Mucosa of stomach (tissue), 1 donor: ENCODE results near the gene CCL3.
"Not testable (repeated sequence)": the region's sequence is repeated elsewhere in the genome, so short reads cannot be mapped to it uniquely, and the experiment has no call there.

Experiments
- H3K27me3 ChIP-seq: one replicate; pipeline ENCODE4 v1.7.0; 2013; ENCODE audit warnings: mild to moderate bottlenecking, low read length; ENCODE audit not compliant: control insufficient read depth, insufficient read depth
- H3K36me3 ChIP-seq: one replicate; pipeline ENCODE4 v1.7.0; 2013; ENCODE audit warnings: low read length; ENCODE audit not compliant: control insufficient read depth, insufficient read depth
- H3K4me1 ChIP-seq: one replicate; pipeline ENCODE4 v1.7.0; 2013; ENCODE audit warnings: mild to moderate bottlenecking, low read length; ENCODE audit not compliant: control insufficient read depth, insufficient read depth
- H3K4me3 ChIP-seq: one replicate; pipeline ENCODE4 v1.7.0; 2013; ENCODE audit warnings: low read length
- H3K9ac ChIP-seq: one replicate; pipeline ENCODE4 v1.7.0; 2013; ENCODE audit warnings: mild to moderate bottlenecking, low read length, moderate library complexity
- H3K9me3 ChIP-seq: one replicate; pipeline ENCODE4 v1.7.0; 2013; ENCODE audit warnings: mild to moderate bottlenecking, low read length, moderate library complexity; ENCODE audit not compliant: control insufficient read depth
- donor health status: Pancreatic carcinoma.

CCL3 gene

DNA sequence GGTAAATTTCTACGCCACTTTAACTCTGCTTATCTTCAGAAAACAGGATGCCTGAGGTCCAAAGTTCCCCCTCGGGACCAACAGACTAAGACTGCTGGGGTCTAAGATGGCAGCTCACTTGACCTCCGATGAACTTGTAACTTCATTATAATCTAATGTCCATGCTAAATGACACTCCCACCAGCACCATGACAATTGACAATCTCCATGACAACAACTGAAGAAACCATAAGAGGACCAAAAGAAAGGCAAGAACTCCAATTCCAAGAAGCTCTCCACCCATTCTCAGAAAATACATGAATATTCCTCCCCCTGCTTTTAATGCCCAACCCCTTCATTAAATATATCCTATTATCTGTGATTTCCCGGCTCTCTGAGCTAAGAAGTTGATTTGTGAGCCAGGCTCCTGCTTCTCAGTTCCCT is 21.1 kb upstream of the CCL3 start:
- H3K9me3 ChIP-seq = no peaks in the 10 kb centered on the region
- H3K9ac ChIP-seq = no peak overlapping the region
- H3K36me3 ChIP-seq = no peaks in the 10 kb centered on the region
- H3K4me1 ChIP-seq = no peaks in the 10 kb centered on the region
- no peak overlapping the region for H3K4me3 ChIP-seq
- H3K27me3 ChIP-seq = no peaks in the 10 kb centered on the region

DNA sequence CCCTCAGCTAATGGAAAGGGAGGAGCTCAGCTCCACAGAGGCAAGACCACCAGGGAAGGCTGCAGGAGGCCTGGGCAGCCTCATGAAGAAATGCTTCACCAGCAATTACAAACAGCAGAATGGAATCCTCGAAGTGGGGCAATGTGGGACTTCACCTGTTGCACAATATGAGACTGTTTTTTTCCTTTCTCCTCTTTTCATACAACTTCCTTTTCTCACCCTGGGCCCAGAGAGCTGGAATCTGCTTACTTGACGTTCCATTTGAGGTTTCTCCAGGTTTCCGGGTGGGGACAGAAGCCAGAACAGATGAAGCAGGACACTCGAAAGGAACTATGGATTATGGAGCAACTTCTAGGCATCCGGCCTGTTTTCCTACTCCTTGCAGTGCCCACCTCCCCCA is 18.3 kb upstream of the CCL3 start:
- not testable (repeated sequence) for H3K9me3 ChIP-seq, H3K27me3 ChIP-seq, H3K4me1 ChIP-seq, H3K9ac ChIP-seq, H3K36me3 ChIP-seq, H3K4me3 ChIP-seq

DNA sequence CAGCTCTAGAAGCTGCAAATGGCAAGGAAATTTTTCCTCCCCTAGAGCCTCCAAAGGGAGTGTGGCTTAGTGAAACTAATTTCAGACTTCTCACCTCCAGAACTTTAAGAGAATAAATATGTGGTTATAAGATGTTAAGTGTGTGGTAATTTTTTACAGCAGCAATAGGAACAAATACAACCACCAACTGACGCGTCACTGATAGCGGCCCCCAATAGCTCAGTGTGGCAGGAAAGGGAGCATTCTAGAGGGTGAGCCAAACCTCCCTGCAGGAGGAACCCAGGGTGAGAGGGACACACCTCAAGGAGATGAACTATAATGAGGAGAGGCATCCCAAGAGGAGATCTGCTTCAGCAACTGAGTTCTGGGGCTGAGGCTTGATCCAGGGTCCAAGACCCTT is 17.7 kb upstream of the CCL3 start:
- H3K27me3 ChIP-seq = no peaks in the 10 kb centered on the region
- H3K4me3 ChIP-seq = no peak overlapping the region

DNA sequence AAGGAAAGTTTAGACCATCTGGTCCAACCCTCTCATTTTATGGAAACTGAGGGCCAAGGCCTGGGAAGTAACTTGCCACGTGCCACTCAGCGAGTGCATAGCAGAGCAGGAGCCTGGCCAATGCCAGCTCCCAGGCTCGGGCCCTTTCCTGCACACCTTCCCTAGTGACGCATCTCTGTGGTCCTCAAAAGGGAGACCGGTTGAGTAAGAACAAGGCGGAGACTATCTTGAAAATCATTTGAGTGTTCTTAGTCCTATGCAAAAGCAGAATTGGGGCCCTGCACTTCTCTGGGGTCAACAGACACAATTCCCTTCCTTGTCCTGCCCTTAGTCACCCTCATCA is 16.5 kb upstream of the CCL3 start:
- Histone ChIP-seq H3K9me3 (no peaks in the 10 kb centered on the region), H3K36me3 (no peaks in the 10 kb centered on the region), H3K9ac (no peak overlapping the region), H3K4me3 (no peak overlapping the region), H3K4me1 (no peaks in the 10 kb centered on the region), H3K27me3 (no peaks in the 10 kb centered on the region)

More for the DNA sequence above, 17.7 kb upstream of the CCL3 start:
- Histone ChIP-seq H3K4me1 (no peaks in the 10 kb centered on the region), H3K9ac (no peak overlapping the region), H3K36me3 (no peaks in the 10 kb centered on the region), H3K9me3 (no peaks in the 10 kb centered on the region)

DNA sequence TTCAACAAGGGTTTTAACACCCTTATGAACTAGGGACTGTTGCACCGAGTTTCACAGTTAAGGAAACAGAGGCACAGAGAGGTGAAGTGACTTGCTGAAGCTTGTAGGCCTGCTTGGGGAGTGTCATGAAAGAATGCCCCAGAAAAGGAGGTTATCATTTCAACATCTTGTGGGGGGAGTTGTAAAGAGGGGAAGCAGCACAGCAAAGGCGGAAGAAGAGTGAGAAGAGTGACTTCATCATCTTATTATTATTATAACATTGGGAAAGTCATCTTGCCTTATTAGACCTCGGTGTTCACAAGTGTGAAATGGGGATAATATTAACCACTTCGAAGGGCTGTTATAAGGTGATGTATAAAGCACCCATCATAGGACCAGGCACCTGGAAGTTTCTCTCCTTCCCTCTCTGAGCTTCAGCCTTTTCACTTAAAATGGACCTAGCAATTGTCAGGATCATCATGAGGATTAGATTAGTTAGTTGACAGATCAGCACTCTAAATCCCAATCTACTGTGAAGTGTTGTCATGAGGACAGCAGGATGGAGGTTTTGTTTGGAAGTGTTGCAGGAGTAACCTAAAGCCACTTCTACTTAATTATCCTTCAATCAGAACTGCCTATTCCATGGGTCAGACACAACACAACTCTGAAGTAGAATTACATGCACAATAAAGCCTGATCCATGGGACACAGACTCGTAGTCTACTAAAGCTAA is 16.0 kb upstream of the CCL3 start:
- Histone ChIP-seq H3K4me1 (no peaks in the 10 kb centered on the region), H3K4me3 (no peak overlapping the region), H3K9ac (no peak overlapping the region), H3K27me3 (no peaks in the 10 kb centered on the region), H3K9me3 (no peaks in the 10 kb centered on the region), H3K36me3 (no peaks in the 10 kb centered on the region)

DNA sequence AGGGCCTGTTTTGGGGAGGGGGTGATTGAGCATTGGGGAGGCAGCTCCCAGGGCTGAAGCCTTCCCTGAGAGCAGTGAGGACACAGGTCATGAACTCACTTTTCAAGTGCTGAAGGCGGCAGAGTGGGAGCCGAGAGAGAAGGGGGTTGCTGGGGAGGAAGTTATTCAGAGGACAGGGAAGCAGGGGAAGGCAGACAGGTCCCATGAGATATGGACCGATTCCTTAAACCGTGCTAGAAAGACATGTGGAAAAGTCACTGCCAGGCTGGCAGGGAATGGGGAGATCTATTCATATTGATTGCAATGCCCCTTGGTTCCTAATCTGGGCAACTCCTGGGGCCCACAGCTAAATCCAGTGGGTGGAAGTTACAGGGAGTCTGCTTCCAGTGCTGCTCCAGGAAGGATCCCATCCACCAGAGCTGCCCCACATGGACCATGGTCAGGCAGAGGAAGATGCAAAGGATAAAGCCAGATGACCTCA is 14.8 kb upstream of the CCL3 start:
- Histone ChIP-seq H3K27me3 (no peaks in the 10 kb centered on the region), H3K9ac (no peak overlapping the region), H3K9me3 (no peaks in the 10 kb centered on the region), H3K4me1 (no peaks in the 10 kb centered on the region), H3K36me3 (no peaks in the 10 kb centered on the region), H3K4me3 (no peak overlapping the region)

DNA sequence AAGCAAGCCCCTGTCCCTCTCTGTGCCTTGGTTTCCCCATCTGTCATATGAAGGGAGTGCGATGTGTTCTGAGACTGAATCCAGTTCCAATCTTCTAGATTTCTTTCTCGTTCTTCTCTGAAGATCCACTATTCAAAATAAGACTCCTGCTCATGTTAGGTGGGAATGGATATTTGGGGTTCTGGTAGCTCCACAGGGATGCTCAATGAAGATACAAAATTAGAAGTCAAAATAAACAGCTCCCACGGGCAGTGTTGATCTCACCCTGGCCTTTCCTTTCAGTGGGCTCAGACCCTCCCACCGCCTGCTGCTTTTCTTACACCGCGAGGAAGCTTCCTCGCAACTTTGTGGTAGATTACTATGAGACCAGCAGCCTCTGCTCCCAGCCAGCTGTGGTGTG is 14.3 kb upstream of the CCL3 start:
- H3K9ac ChIP-seq, H3K4me1 ChIP-seq, H3K27me3 ChIP-seq, H3K4me3 ChIP-seq, H3K9me3 ChIP-seq, H3K36me3 ChIP-seq: not testable (repeated sequence)

DNA sequence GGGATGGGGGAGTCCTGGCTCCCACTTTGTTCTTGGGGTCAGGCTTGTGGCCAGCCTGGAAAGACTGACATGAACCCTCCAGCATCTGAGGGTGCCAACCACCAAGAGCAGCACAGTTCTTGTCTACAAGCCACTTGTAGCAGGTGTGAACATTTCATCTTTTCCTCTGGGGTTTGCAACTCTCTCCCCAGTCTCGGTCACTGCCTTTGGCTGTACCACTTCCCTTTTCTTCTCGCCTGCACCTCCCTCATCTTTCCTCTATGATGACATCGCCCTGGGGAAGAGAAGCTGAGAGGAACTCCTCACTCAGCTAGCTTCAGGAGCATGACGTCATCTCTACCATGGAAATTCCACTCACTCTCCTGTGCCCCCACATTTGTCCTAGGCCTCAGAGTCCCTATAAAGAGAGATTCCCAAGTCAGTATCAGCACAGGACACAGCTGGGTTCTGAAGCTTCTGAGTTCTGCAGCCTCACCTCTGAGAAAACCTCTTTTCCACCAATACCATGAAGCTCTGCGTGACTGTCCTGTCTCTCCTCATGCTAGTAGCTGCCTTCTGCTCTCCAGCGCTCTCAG is 13.5 kb upstream of the CCL3 start, which contains the start of gene CCL4:
Gene CCL4 (plus strand): TSS at position 427 of the 575 bp plus-strand sequence. CDS start 79 bp downstream, at position 506.
- H3K4me3 ChIP-seq, H3K27me3 ChIP-seq, H3K36me3 ChIP-seq, H3K9ac ChIP-seq, H3K4me1 ChIP-seq, H3K9me3 ChIP-seq: not testable (repeated sequence)

DNA sequence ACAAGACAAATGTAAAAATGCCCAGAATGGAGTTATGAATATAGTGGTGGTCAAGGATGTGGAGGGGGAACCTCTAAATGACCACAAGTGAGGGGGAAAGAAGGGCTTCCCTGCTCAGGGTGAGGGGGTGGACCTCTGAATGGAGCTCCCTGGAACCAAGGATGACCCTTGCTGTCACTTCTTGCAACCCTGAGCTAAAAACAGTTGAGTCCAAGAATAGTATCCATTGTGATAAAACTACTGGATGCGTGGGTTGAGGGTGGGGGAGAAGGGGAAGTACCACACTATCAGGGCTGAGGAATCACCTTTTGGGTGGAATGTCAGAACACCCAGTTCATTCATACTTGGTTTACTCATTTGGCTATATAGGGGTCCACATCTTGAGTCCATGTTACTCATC is 9.1 kb upstream of the CCL3 start:
- not testable (repeated sequence) for H3K4me1 ChIP-seq, H3K36me3 ChIP-seq

DNA sequence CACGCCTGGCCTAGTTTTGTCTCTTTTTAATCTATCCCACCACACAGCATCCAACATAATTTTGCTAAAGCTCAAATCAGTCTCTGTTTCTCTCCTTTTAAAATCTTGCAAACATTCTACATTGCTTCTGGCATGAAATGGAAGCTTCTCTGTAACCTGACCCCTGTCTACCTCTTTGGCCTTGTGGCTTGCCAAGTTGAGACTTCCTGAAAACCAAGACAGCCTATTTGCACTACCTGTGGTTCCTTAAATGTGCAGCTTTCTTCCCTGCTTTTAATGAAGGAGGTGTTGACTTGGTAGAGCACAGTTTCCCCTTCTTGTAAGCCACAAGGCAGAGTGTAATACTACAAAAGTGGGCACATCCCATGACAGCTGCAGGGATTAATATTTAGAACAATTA is 6.0 kb upstream of the CCL3 start:
- no peaks in the 10 kb centered on the region for H3K4me1 ChIP-seq
- H3K4me3 ChIP-seq = no peak overlapping the region
- no peaks in the 10 kb centered on the region for H3K9me3 ChIP-seq
- H3K36me3 ChIP-seq = no peaks in the 10 kb centered on the region
- no peaks in the 10 kb centered on the region for H3K27me3 ChIP-seq
- H3K9ac ChIP-seq = no peak overlapping the region

More for the DNA sequence above, 9.1 kb upstream of the CCL3 start:
- not testable (repeated sequence) for H3K9ac ChIP-seq, H3K27me3 ChIP-seq, H3K9me3 ChIP-seq, H3K4me3 ChIP-seq

DNA sequence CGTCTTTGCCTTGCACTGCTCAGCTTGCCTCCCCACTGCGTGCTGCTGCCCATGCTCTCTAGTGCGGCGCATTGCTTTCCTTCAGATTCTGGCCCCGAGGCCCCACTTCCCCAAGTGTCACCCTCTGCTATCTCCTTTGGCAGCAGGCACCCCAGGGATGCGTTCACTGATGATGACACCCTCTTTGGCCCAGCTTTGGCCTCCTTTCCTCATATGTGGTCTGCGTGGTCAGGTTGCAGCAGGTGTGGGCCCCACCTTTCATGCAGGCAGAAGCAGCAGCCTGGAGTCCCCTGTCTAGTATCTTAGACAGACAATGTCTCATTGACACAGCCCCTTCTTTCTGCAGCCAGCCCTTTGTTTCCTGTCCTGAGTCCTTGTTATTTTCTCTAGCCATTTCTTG is 4.8 kb upstream of the CCL3 start:
- Histone ChIP-seq H3K27me3 (no peaks in the 10 kb centered on the region), H3K4me1 (no peaks in the 10 kb centered on the region), H3K36me3 (no peaks in the 10 kb centered on the region), H3K9ac (no peak overlapping the region), H3K9me3 (no peaks in the 10 kb centered on the region), H3K4me3 (no peak overlapping the region)

DNA sequence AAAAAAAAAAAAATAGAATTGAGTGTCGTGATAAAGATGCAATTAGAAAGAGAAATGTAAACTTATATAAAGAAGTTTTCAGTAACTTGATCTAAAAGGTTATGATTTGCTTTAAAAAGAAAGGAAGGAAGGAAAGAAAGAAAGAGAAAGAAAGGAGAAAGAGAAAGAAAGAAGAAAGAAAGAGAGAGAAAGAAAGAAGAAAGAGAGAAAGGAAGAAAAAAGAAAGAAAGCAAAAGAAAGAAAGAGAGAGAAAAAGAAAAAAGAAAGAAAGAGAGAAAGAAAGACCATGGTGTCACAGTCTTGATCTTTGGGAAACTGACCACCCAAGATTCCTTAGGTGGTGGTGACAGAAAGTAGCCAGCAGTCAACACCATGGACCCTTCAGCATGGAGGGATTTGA is 4.3 kb upstream of the CCL3 start:
- Histone ChIP-seq H3K9me3 (no peaks in the 10 kb centered on the region), H3K4me3 (no peak overlapping the region), H3K36me3 (no peaks in the 10 kb centered on the region), H3K4me1 (no peaks in the 10 kb centered on the region), H3K27me3 (no peaks in the 10 kb centered on the region), H3K9ac (no peak overlapping the region)

DNA sequence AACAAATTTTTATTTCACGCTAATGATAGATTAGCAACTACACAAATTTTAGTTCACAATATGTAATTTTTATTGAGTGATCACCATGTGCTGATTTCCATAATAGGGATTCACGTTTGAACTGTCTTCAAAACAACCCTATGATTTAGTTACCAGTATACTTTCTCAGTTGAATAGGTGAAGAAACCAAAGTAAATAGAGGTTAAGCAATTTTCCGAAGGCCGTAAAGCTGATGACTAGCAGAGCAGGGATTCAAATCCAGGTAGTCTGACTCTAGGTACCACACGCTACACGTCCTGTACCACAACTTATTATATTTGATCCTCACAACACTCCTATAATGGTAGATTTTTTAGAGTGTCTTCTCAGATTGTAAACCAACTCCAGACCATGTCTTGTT is 2.8 kb upstream of the CCL3 start:
- not testable (repeated sequence) for H3K36me3 ChIP-seq, H3K9ac ChIP-seq, H3K4me3 ChIP-seq, H3K27me3 ChIP-seq, H3K9me3 ChIP-seq, H3K4me1 ChIP-seq
